SKM-1 treated with dmso at 0.1 percent for 144 hours (cell line): ENCODE data around the gene FRYL.
"Not testable (repeated sequence)": the region's sequence is repeated elsewhere in the genome, so short reads cannot be mapped to it uniquely, and the experiment has no call there.

Experiments
- DNase-seq: peaks from one replicate; lab custom pipeline; 2025; ENCODE audit not compliant: unreplicated experiment; lab: John Stamatoyannopoulos, UW

FRYL gene

DNA sequence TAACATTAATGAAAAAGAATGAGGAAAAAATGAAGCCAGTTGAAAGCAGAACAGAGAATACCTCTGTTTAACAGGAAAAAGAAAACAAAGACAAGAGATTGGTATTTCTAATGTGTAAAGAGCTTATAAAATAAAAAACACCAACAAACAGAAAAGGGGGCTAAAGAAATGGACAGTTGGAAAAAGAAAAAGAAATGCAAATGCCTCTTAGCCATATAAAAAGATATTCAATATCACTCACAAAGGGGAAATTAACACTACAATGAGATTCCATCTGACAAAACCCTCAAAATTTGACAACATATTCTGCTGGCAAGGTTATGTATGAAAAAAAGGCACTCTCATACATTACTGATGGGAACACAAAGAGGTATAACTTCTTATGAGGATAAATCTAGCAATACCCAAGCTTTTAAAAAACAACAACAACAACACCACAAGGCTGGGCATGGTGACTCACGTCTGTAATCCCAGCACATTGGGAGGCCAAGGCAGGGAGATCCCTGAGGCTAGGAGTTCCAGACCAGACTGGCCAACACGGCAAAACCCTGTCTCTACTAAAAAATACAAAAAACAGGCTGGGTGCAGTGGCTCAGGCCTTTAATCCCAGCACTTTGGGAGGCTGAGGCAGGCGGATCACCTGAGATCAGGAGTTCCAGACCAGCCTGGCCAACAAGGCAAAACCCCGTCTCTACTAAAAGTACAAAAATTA lies 75.8 kb downstream of the FRYL start:
- DNase-seq, result no peak

DNA sequence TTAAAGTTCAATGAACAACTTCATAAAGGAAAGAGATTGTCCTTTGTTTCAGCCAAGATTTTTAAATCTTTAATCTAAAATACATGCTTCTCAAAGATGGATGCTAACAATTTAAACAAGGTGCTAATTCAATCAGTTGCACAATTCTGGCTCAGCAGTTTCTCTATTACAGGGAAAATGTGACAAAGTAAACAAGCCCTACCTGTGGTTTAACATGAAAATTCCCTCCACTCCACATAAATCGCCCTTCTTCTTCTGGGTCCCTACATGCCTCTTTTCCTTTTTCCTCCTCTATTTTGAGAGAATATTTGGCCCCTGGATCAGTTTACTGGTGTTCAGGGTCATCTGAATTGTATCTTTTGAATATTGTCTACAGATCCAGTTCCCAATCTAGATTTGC lies 80.6 kb downstream of the FRYL start:
- DNase-seq, result no peak

DNA sequence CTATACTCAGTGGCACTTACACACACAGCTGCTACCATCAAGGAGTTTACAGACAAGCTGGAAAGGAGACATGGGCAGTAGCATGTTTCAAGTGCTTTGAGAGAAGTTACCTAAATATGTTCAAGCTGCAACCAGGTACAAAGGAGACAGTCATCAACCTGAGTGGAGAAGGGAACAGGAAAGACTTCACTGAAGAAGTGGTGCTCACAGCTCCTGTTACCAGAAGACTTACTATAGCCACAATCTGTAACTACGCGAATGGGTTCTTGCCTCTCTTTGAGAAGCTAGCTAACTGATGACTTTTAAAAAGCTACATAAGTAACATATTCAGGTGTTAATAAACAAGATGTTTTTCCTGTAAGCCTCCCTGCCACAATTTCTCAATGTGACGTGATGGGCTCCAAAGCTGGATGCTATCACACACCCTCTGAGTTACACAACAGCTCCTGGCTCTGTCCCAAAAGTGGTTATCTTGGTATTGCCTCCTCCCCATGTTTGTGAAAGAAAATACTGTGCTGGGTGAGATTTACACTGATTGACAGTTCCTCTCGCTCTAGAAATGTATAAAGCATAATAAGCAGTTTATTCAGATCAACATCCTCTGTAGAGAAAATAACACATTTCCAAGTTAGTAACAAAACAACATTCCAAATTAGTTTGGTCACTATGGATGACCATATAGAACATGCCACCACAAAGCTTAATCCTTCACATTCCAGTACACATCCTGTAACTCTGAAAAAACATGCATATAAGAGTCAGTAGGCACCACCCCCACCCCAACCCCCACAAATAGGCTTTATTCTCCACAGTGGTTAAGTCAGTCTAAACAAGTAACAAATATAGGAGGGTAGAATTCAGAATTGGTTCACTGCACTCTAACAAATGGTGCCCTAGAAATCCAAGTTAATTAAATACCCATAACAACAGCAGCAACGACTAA lies 81.8 kb downstream of the FRYL start:
- no peak for DNase-seq

DNA sequence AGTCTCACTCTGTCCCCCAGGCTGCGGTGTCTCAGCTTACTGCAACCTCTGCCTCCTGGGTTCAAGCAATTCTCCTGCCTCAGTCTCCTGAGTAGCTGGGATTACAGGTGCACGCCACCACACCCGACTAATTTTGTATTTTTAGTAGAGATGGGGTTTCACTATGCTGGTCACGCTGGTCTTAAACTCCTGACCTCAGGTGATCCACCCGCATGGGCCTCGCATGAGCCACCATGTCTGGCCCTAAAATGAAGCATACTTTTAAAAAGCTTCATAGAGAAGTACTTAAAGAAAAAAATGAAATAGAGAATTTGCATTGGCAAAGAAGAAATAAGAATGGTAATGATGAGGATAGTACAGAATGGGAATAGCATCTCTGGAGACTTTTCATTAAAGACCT lies 82.6 kb downstream of the FRYL start:
- not testable (repeated sequence) for DNase-seq

DNA sequence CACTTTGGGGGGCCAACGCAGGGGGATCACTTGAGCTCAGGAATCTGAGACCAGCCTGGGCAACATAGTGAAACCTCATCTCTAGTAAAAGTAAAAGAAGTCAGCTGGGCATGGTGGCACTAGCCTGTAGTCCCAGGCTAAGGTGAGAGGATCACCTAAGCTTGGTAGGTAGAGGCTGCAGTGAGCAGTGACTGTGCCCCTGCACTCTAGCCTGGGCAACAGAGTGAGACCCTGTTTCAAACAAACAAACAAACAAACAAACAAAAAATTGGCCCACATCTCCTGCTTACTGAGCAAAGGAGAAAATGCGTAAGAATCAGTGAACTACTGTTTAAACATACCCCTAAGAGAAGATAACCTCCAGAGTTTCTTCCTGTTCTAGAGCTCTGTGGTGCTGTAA lies 85.3 kb downstream of the FRYL start:
- no peak for DNase-seq

DNA sequence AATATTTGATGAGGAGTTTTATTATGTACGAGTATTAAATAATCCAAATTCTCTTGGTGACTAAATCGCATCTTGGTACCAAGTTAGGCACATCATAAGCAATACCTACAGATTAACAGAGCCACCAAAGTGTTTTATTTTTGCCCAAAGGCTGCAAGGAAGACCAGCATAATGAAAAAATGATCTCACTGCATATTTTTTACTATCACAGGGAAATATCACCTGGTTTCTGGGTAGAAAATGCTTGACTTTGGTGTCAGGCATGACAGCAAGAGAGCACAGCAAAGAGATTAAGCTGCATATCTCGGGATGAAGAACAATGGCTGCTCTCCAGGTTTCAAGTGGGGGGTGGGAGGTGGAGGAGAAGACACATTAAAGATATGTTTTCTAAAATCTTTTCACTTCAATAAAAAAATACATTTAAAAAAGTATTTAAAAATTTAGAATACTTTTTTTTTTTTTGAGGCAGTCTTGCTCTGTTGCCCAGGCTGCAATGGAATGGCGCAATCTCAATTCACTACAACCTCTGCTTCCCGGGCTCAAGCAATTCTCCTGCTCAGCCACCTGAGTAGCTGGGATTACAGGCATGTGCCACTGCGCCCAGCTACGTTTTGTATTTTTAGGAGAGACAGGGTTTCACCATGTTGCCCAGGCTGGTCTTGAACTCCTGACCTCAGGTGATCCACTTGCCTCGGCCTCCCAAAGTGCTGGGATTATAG lies 86.1 kb downstream of the FRYL start:
- DNase-seq, result no peak

DNA sequence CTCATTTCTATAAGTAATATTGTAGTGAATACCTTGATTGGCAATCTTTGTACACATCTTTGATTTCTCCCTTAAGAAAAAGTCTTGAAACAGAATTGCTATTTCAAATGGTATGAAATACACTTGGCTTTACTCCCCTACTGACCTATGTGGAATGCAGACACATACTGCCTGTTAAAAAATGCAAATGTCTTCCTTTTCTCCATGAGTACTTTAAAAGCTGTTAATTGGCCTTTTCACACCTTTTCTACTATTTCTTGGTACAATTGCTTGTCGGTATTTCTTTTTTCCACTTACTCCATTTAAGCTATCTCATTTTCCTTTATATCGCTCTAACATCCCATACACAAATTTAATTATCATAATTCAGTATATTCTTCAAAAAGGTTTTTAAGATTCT lies 87.2 kb downstream of the FRYL start:
- no peak for DNase-seq

DNA sequence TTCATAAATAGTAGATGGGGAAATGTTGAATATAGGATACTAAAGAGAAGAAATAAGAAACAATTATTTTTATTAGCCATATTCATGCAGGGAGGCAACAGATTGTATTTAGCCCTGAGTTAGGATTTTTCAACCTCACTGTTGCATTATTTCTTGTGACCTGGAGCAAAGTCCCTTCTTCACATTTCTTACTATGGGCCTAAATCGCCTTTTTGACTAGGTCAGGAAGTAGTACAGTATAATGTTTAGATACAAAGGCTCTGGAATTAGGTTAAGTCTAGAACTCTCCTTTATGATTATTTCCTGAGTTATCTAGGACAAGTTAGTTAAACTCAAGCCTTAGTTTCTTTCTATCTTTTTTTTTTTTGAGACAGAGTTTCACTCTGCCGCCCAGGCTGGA lies 88.0 kb downstream of the FRYL start:
- DNase-seq, result no peak

DNA sequence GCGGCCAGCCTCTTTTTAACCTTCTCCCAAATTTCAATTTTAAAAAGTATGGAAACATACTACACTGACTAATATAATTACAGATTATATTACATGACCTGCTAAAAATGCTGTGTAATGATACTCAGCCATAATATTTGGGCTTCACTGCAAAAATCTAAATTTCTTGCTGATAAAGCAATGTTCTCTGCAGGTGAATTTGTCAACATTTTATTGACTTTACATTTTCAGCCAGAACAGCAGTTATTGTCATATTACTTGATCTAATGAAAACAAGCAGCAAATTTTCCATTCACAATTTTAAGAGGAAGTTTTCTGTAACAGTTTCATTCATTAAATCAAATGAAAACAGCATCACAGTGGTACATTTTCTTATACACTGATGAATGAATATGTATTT lies 91.1 kb downstream of the FRYL start:
- DNase-seq, result no peak

DNA sequence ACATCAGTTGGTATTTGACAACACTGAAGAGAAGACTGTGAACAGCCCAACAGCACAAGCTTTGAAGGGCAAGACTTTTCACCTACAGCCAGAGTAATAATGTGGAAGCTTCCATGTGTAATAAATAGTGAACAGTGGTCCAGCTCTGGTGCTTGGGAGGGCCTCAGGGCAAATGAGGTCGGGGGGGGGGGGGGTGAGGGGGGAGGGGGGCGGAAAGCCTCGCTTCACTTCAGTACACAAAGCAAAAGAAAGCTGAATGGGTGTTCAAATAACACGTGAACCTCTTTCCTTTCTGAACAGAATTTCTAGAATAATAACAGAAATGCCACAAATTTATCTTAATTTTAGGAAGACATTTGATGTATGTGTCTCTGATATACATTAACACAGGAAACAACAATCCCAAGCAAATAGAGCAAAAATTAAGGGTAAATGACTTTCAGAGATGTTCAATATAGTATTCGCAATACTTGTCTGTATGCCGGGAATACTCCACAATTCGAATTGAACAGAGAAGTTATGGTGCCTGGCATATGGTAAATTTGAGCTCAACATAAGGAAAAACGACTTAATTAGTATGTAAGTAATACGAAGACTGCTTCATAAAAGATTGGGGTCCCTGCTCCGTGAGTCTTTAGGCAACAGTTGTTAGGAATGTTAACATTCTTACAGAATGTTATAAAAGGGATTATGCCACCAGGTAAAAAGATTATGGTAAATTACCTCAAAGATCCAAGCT lies 92.6 kb downstream of the FRYL start:
- DNase-seq, result no peak

DNA sequence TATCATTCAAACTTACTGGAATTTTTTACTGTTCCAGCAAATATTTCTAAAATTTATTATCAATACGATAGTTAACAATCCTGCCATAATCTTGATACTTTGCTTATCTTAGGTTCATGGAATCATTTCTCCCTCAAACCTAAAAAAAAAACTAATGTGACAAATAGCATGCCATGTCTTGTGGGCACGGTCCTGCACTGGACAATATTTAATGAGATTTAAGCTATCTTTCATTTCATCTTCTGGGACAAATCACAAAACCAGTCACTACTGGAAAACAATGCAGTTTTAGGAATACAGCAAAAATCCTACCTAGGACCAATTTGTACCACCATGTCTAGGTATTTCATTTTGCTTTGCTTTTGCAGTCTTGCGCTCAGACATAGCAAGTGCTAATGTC lies 93.7 kb downstream of the FRYL start:
- DNase-seq, result no peak

DNA sequence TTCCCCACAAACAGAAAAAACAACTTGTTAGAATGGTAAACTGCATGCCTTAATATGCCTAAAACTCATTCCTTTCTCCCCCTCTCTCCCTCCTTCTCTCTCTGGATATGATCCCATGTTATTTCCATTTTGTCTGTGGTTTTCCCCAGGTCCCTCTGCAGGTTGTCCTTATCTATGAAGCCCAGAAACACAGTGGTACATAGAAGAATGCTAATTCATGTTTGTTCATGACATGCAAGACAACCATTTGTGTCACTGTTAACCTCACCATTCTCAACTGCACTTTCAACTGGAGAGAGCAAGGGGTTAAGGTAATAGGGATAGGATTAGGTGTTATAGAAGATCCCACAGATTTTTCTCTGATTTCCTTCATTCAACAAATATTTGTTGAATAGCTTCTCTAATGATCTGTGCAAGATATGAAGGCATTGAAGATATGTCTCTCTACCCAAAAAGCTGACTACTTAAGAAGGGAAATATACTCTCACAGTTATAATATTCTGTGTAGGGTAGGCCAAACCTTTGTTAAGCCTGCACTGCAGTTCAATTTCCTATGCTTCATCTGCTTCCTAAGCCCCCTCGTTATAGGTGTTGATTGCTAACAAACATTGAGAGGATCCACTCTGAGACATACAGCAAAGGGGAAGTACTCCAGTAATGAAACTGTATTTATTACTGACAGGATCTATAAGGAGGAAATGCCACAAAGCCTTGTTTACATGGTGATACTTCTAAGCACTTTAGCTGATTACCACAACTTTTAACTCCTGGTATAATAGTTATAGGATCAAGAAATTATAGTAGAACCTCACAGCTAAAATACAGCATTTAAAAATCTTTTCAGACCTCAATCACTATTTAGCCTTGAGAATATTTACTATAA lies 96.1 kb downstream of the FRYL start:
- DNase-seq, result peak; percentile 3

DNA sequence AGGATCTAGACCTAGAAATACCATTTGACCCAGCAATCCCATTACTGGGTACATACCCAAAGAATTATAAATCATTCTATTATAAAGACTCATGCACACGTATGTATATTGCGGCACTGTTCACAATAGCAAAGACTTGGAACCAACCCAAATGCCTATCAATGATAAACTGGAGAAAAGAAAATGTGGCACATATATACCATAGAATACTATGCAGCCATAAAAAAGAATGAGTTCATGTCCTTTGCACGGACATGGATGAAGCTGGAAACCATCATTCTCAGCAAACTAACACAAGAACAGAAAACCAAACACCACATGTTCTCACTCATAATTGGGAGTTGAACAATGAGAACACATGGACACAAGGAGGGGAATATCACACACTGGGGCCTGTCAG lies 97.2 kb downstream of the FRYL start:
- not testable (repeated sequence) for DNase-seq

DNA sequence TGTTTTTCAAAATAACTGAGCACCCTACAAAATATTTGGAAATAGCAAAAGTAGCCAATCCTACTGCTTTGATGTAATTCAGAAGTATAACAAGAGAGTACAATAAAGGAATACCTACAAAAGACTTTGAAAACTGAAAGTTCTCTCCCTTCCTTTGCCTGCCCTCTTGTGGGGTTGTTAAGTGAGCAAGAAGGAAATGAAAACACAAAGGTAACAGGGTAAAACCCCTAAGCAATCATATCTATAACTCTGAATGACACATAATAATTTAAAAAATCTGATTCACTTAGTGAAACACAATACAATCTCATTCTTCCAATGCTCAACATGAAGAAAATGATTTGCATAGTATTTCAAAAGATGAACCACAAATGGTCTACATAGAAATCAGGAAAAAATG lies 98.2 kb downstream of the FRYL start:
- no peak for DNase-seq

DNA sequence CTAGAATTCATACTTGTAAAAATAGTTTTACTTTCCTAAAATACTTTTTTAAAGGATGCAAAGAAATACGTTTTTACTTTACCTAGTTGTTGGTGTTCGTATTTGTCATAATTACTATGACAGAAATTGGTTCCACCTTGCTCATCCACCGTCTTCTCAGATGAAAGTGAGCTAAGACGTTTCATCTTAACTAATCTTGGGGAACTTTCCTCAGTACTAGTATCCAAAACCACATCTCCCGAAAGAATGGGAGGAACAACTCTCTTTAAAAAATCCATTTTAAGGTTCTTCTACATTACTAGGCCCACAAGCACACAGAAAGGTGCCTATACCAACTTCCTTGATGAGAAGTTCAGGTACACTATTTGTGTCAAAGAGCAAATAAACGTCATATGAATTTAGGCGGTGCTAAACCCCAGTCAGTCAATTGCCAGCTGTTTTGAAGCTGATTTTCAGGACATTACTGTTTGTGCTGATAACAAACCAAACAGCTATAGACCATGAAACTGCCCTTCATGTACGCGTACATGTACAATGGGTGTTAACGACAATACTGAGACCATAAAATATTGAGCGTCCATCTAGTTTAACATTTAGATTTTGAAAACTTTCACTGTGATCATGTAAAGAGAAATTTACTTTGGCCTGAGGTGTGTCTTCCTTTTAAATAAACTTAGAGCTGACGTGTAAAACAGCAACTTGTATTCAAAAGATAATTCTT lies 99.1 kb downstream of the FRYL start:
- DNase-seq, result no peak

DNA sequence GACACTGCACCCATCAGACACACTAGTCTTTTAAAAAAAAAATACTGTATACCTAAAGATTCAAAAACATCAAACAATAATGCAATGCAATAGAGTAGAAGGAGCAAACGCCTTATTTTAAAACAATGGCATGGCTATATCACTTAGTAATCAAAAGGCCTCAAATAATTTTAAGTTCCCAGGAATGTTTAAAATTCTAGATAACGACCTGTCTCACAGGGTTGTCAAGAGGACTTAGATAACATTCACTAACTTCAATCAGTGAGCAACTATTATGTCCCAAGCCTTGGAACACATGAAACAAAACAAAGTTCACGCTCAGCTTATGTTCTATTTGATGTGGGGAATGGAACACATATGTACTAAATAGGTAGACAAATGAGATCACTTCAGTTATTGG lies 106.5 kb downstream of the FRYL start:
- DNase-seq, result no peak

DNA sequence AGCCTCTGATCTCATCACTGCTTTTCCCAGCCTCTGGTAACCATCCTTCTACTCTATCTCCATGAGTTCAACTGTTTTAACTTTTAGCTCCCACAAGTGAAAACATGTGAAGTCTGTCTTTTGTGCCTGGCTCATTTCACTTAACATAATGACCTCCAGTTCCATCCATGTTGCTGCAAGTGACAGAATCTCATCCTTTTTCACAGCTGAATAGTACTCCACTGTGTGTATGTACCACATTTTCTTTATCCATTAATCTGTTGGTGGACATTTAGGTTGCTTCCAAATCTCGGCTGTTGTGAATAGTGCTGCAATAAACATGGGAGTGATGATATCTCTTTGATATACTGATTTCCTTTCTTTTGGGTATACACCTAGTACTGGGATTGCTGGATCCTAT lies 109.5 kb downstream of the FRYL start:
- no peak for DNase-seq

DNA sequence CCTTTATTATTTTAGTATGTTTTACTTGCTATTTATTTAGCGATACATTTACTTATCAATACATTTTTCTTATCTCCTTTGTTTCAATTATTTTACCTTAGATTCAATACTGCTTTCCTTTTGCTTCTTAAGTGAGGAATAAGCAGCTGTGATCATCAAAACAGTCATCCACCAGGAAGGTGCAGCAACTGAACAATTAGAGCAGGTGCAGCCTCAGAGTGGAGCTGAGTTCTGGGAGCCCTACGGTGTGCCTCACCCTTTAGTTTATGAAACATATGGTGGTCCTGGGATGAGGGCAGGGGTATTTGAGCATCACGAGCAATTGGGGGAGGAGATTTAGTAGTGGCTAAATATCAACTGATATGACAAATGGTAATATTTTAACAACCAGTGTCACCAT lies 111.0 kb downstream of the FRYL start:
- no peak for DNase-seq

DNA sequence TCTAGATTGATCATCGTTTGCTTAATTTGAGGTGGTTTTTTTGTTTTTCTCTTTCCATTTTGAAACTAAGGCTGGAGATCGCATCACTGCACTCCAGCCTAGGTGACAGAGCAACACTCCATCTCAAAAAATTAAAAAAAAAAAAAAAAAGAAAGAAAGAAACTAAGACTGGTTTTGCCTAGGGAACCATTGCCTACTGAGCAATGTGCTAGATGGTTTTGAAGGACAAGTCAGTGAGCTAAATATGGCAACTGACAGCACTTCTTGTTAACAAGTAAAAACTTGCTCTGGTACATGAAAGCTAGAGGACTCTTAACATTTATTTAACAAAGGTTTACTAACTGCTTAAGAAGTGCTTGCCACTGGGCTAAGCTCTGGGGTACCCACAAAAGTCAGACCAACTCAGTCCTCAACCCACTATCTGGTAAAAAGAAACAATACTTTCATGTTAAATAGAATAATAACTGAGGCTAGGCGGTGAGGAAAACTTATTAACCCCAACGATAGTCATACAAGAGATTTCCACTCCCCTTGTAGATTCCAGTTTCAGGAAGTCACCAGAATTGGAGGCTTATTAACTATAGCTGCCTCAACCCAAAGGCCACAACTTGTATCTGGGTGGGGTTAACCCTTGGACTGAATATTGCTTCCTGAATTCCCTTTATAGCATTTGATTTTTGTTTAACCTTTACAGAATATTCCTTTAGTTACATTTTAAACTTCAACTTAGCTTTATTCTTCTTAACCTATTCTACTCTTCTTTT lies 111.6 kb downstream of the FRYL start:
- DNase-seq, result no peak
